MM.1S (cell line): ENCODE measurements around the gene CLTB.

Experiments
- CTCF ChIP-seq: fragments of 300-600 bp; sonication (generic); IDR thresholded peaks from 2 replicates; pipeline ENCODE4 v1.5.1; 2016; ENCODE audit warnings: antibody characterized with exemption, low read length, mixed read lengths
- EZH2 ChIP-seq: fragments of 300-600 bp; sonication (generic); optimal IDR thresholded peaks from 2 replicates; pipeline ENCODE3; 2017; ENCODE audit warnings: low read depth, mild to moderate bottlenecking, antibody characterized with exemption, low read length, mixed read lengths
- EZH2phosphoT487 ChIP-seq: fragments of 300-600 bp; sonication (generic); IDR thresholded peaks from 2 replicates; pipeline ENCODE4 v1.6.1; 2018; ENCODE audit warnings: antibody characterized with exemption, low read length

- TF ChIP-seq CTCF: no peak
- TF ChIP-seq EZH2: no peak
- TF ChIP-seq EZH2phosphoT487: no peak
Observed at GRCh38 chr5:176425791-176426190, 9.5 kb upstream of the CLTB start.
